ENCODE results near the gene SSC4D.

DNA sequence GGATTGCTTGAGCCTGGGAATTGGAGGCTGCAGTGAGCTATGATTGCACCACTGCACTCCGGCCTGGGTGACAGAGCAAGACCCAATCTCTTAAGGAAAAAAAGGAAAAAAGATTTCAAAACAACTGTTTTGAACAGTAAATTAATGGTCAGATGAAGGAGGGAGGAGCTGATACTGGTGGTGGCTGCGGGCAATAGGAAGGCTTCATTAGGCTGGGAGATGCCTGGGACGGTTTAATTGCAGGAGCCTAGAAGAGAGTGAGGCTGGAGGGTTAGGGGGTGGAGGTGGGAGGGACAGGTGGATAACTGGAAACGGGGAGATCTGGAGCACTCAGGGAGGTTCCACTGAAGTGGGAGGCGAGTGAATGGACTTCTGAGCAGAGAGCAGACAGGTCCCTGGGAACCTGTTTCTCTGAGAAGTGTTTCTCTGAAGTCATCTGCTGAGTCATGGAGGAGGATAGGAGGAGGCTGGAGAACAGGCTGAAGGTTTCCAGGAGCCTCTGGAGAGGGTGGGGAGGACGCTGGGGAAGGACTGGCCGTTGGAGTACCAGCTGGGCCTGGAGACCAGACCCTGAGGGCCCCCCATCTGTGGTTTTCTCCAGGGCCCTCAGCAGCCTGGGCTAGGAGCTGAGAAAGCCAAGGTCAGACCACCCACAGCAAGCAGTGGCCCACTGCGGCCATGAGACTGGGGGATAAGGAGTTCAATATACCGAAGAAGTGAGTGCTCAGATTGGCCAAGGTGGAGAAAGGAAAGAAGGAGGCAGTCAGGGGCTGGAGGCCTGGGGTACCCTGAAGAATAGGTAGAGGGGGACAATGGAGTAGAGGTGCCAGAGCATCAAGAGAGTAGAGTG lies 36.3 kb downstream of the SSC4D start:
- TF ChIP-seq CTCF (IDR thresholded peaks at IDR 0.05) (no peak), POLR2AphosphoS5 (IDR thresholded peaks at IDR 0.05; ENCODE audit: insufficient read depth in 1 of 2, low read depth in 1 of 2) (peak in 1 of 2 donors; percentile 50), POLR2A (IDR thresholded peaks at IDR 0.05) (no peak)

All from vagina (tissue), 2 donors.